ENCODE data around the gene CSPG4. TPM values are rescaled to one million over a fixed set of nuclear protein-coding genes. Genes with fewer than 3 reads are reported as not detected.
"Not testable (repeated sequence)": the region's sequence is repeated elsewhere in the genome, so short reads cannot be mapped to it uniquely, and the experiment has no call there.

Gene CSPG4
- total and polyA plus RNA-seq, 9 of the 15 experiments (the other 6 are each of a cell fraction or from before 2014, with no cell fraction given): under 0.01 to 0.07 (median 0.04) TPM; not detected in 5

- peak; percentile 18; the same call in 1 of the 2 replicates for TF ChIP-seq DEAF1 (CRISPR knock-in tag; IDR thresholded peaks at IDR 0.05)
- peak; percentile 31; the same call in 1 of the 2 replicates for TF ChIP-seq JUND (IDR thresholded peaks at IDR 0.05; ENCODE audit: borderline replicate concordance, low read depth, low read length)
- not testable (repeated sequence) for TF ChIP-seq JUND (tag; IDR thresholded peaks at IDR 0.05; ENCODE audit: borderline replicate concordance, low read depth, low read length)
- TF ChIP-seq YY1 (IDR thresholded peaks at IDR 0.05; ENCODE audit: borderline replicate concordance in 1 of 3, control insufficient read depth in 1 of 3, extremely low read depth in 1 of 3, insufficient read depth in 3 of 3, insufficient read length in 1 of 3, insufficient replicate concordance in 2 of 3, low read depth in 1 of 3, low read length in 2 of 3): peak in 1 of 3 experiments; percentile 13
Measured at GRCh38 chr15:75683646-75684312, 28.9 kb downstream of the CSPG4 start (continued).
